Measurements from ENCODE around the gene TULP4.

The TULP4 gene

GRCh38 chr6:158507174-158507573, 194.9 kb downstream of the TULP4 start:
- DNase-seq (ENCODE audit: extremely low spot score), result no peak
- POLR2A ChIA-PET, result no interaction called here
- TF ChIP-seq CTCF (IDR thresholded peaks at IDR 0.05; ENCODE audit: control extremely low read depth, extremely low read depth, low read depth, missing control alignments), result no peak
- CTCF ChIA-PET, result no interaction called here

GRCh38 chr6:158508450-158508849, 196.2 kb downstream of the TULP4 start:
- DNase-seq (ENCODE audit: extremely low spot score), result no peak
- ChIA-PET CTCF (interaction anchor here (1.0 kb wide), 1 partner anchor 10 kb away, joined by 3 read pairs; no protein-coding TSS in a partner anchor), POLR2A (no interaction called here)
- no peak for TF ChIP-seq CTCF (IDR thresholded peaks at IDR 0.05; ENCODE audit: control extremely low read depth, extremely low read depth, low read depth, missing control alignments)

- CTCF ChIA-PET, result interaction anchor here (0.9 to 1.5 kb wide), 5 partner anchors 9 to 31 kb away, joined by 3 to 9 read pairs (median 3); no protein-coding TSS in a partner anchor
- TF ChIP-seq CTCF (IDR thresholded peaks at IDR 0.05; ENCODE audit: control extremely low read depth, extremely low read depth, low read depth, missing control alignments), result no peak
- no peak for DNase-seq (ENCODE audit: extremely low spot score)
- POLR2A ChIA-PET, result no interaction called here
These were observed 197.2 kb downstream of the TULP4 start for GRCh38 chr6:158509465-158509864.

- CTCF ChIA-PET, result interaction anchor here (1.1 to 1.3 kb wide), 2 partner anchors 152 to 299 kb away, joined by 3 to 4 read pairs; no protein-coding TSS in a partner anchor
- no peak for DNase-seq (ENCODE audit: extremely low spot score)
- no peak for TF ChIP-seq CTCF (IDR thresholded peaks at IDR 0.05; ENCODE audit: control extremely low read depth, extremely low read depth, low read depth, missing control alignments)
- POLR2A ChIA-PET, result no interaction called here
These were observed 200.5 kb downstream of the TULP4 start for GRCh38 chr6:158512809-158513208.

- no peak for DNase-seq (ENCODE audit: extremely low spot score)
- TF ChIP-seq CTCF (IDR thresholded peaks at IDR 0.05; ENCODE audit: control extremely low read depth, extremely low read depth, low read depth, missing control alignments), result no peak
- POLR2A ChIA-PET, result no interaction called here
- CTCF ChIA-PET, result interaction anchor here (0.7 to 2.1 kb wide), 6 partner anchors 8 to 293 kb away, joined by 3 to 8 read pairs (median 4); no protein-coding TSS in a partner anchor
These were observed 201.9 kb downstream of the TULP4 start for GRCh38 chr6:158514176-158514575.

GRCh38 chr6:158514991-158515390, 202.7 kb downstream of the TULP4 start:
- POLR2A ChIA-PET, result no interaction called here
- CTCF ChIA-PET, result interaction anchor here (1.0 to 2.1 kb wide), 4 partner anchors 8 to 294 kb away, joined by 3 to 8 read pairs (median 5); no protein-coding TSS in a partner anchor
- DNase-seq (ENCODE audit: extremely low spot score), result no peak
- TF ChIP-seq CTCF (IDR thresholded peaks at IDR 0.05; ENCODE audit: control extremely low read depth, extremely low read depth, low read depth, missing control alignments), result no peak

Data from GM10248 (cell line).